BJ (cell line): Measurements from ENCODE around the gene RAD54L. TPM values are rescaled to one million over a fixed set of nuclear protein-coding genes. Genes with fewer than 3 reads are reported as not detected.
A peak's percentile ranks its signal among the peaks of the same experiment; 100 is the strongest.

Source experiments
- CTCF ChIA-PET: fragments of 350-600 bp; formaldehyde crosslinking; extraction: SDS; loops from one replicate; lab custom pipeline; 2021; ENCODE audit warnings: antibody characterized with exemption, inconsistent platforms; lab: Yijun Ruan, JAX
- POLR2A ChIA-PET: fragments of 300-600 bp; sonication (Branson Sonifier 250); formaldehyde crosslinking; extraction: SDS; loops from one replicate; lab custom pipeline; 2021; ENCODE audit warnings: antibody characterized with exemption; lab: Charles Lee
- DNase-seq: peaks from one replicate; pipeline ENCODE4 v3.0.0-alpha.2; 2011; ENCODE audit warnings: low read depth
- H3K27me3 ChIP-seq: 2 replicates; pipeline ENCODE4 v1.6.0; 2011; ENCODE audit warnings: low read length; ENCODE audit not compliant: control insufficient read depth, insufficient read depth
- H3K36me3 ChIP-seq: 2 replicates; pipeline ENCODE4 v1.5.1; 2011; ENCODE audit warnings: low read length; ENCODE audit not compliant: control insufficient read depth, insufficient read depth
- H3K4me3 ChIP-seq: 2 replicates; pipeline ENCODE4 v1.5.1; 2011; ENCODE audit warnings: low read depth, mild to moderate bottlenecking, control low read depth, low read length
- CTCF ChIP-seq: IDR thresholded peaks from 2 replicates; pipeline ENCODE4 v1.5.1; 2011; ENCODE audit warnings: low read depth, mild to moderate bottlenecking, control low read depth, inconsistent platforms, low read length, moderate library complexity; ENCODE audit not compliant: insufficient read depth
- polyA plus RNA-seq: library from polyadenylated mRNA; depleted of rRNA; stranded (reverse); fragments of >200 nt; gene quantifications from 2 replicates; pipeline ENCODE4 v1.2.3, GENCODE V29; 2011

The RAD54L gene
- polyA plus RNA-seq, 1 experiment = 5.6 TPM

- no peak for TF ChIP-seq CTCF
- peaks cover 27% of the 10 kb centered on the region for H3K36me3 ChIP-seq
- POLR2A ChIA-PET = no interaction called here
Observed at GRCh38 chr1:46285730-46286477, 38.3 kb downstream of the RAD54L start.

GRCh38 chr1:46288485-46289133, 41.0 kb downstream of the RAD54L start:
- peaks cover 24% of the 10 kb centered on the region for H3K36me3 ChIP-seq
- CTCF ChIA-PET = interaction anchor here (1.0 kb wide), 1 partner anchor 65 kb away, joined by 3 read pairs; no protein-coding TSS in a partner anchor

More at GRCh38 chr1:46285730-46286477, 38.3 kb downstream of the RAD54L start:
- Histone ChIP-seq H3K4me3 (no peak overlapping the region), H3K27me3 (no peaks in the 10 kb centered on the region)
- CTCF ChIA-PET = interaction anchor here (1.0 to 2.7 kb wide), 4 partner anchors 8 to 13 kb away, joined by 3 to 14 read pairs (median 3); no protein-coding TSS in a partner anchor
- DNase-seq = no peak

GRCh38 chr1:46289134-46289494, 41.6 kb downstream of the RAD54L start:
- CTCF ChIA-PET = interaction anchor here (1.0 kb wide), 1 partner anchor 65 kb away, joined by 3 read pairs; no protein-coding TSS in a partner anchor
- POLR2A ChIA-PET = no interaction called here
- Histone ChIP-seq H3K4me3 (no peak overlapping the region), H3K27me3 (no peaks in the 10 kb centered on the region), H3K36me3 (peaks cover 22% of the 10 kb centered on the region)
- no peak for TF ChIP-seq CTCF
- DNase-seq = no peak

More at GRCh38 chr1:46288485-46289133, 41.0 kb downstream of the RAD54L start:
- POLR2A ChIA-PET = interaction anchor here (0.5 kb wide), 1 partner anchor 11 kb away, joined by 3 read pairs; no protein-coding TSS in a partner anchor
- H3K4me3 ChIP-seq = no peak overlapping the region
- no peak for TF ChIP-seq CTCF
- no peaks in the 10 kb centered on the region for H3K27me3 ChIP-seq
- DNase-seq = peak; percentile 44

GRCh38 chr1:46289976-46290375, 42.4 kb downstream of the RAD54L start:
- Histone ChIP-seq H3K36me3 (peaks cover 18% of the 10 kb centered on the region), H3K4me3 (no peak overlapping the region), H3K27me3 (no peaks in the 10 kb centered on the region)
- CTCF ChIA-PET = no interaction called here
- TF ChIP-seq CTCF = no peak
- POLR2A ChIA-PET = no interaction called here
- DNase-seq = no peak

DNA sequence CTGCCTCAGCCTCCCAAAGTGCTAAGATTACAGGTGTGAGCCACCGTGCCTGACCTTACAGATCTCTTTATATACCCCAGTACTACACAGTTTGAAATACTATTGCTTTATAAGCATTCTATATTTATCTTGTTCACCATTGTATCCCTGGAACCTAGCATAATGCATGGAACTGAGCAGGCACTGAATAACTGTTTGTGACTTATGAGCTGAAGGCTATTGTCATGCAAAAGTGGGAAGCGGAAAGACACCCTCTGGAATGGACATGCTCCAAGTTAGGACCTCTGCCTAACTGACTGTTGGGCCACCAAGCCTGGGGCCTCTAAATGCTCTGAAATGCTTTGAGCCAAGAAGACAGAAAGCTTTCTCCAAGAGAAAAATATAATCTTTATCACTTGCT, 47.7 kb downstream of the RAD54L start:
- CTCF ChIA-PET = interaction anchor here (1.3 kb wide), 1 partner anchor 10 kb away, joined by 3 read pairs; no protein-coding TSS in a partner anchor
- peaks cover 12% of the 10 kb centered on the region for H3K36me3 ChIP-seq
- TF ChIP-seq CTCF = no peak
- no peaks in the 10 kb centered on the region for H3K27me3 ChIP-seq
- DNase-seq = no peak
- no peak overlapping the region for H3K4me3 ChIP-seq
- POLR2A ChIA-PET = no interaction called here
